Measurements from ENCODE around the gene TMCO1.
"Not testable (repeated sequence)": the region's sequence is repeated elsewhere in the genome, so short reads cannot be mapped to it uniquely, and the experiment has no call there.

GRCh38 chr1:165680773-165681172 is 87.9 kb downstream of the TMCO1 start:
- TF ChIP-seq CTCF, POLR2A (IDR thresholded peaks at IDR 0.05): not testable (repeated sequence)

All from heart left ventricle (tissue), 13 donors.